K562 (cell line): Measurements from ENCODE around the gene STUB1. TPM values are rescaled to one million over a fixed set of nuclear protein-coding genes. Genes with fewer than 3 reads are reported as not detected.

Source experiments
- ATAC-seq: fragments of 200-7000 bp; cut with Tn5 transposase; 3 replicates; pipeline ENCODE4 v1.9.1; 2020; ENCODE audit warnings: moderate library complexity
- BruUV-seq: library from RNA; stranded (reverse); fragments of 400-500 nt; replicated peaks from 2 replicates; lab custom pipeline; 2021; lab: Mats Ljungman, UMichigan
- CTCF ChIA-PET: fragments of 300-600 bp; formaldehyde crosslinking; extraction: SDS; loops from one replicate; lab custom pipeline; 2021; ENCODE audit warnings: low intra/inter-chr PET ratio; lab: Yijun Ruan, JAX
- POLR2A ChIA-PET: fragments of 300-600, 350-650 bp; sonication (Branson Sonifier 250); formaldehyde crosslinking; extraction: SDS; loops from one replicate; lab custom pipeline; 2021; ENCODE audit warnings: antibody characterized with exemption, inconsistent platforms; lab: Yijun Ruan, JAX
- DNase-seq, 4 experiments: peaks; one replicate each; pipeline versions ENCODE4 v3.0.0 to v3.0.0-alpha.2; 2011 to 2018; ENCODE audit warnings: low spot score in 3 of 4, mixed read lengths in 3 of 4; ENCODE audit errors: extremely low read depth in 1 of 4
- FAIRE-seq: peaks from 2 replicates; lab custom pipeline; 2011; peaks lifted over from hg19 to GRCh38; lab: Jason Lieb, UNC
- H2AFZ ChIP-seq: 2 replicates; pipeline ENCODE4 v1.6.0; 2011; ENCODE audit warnings: low read depth, low read length, control low read depth, inconsistent platforms
- H3K27ac ChIP-seq: fragments of 200-600 bp; 3 replicates; pipeline ENCODE4 v1.8.0; 2011; ENCODE audit warnings: low read depth, mild to moderate bottlenecking, control low read depth, inconsistent platforms, low read length, moderate library complexity, mixed read lengths; ENCODE audit errors: extremely low read depth
- H3K27me3 ChIP-seq, 2 experiments: fragments of 300-600 bp in 1 of 2; 2 replicates in 1 of 2; 3 replicates in 1 of 2; pipeline versions ENCODE4 v1.6.0 to v1.8.0; 2011; ENCODE audit warnings: inconsistent platforms in 2 of 2, low read length in 2 of 2, mild to moderate bottlenecking in 1 of 2, mixed read lengths in 1 of 2, moderate library complexity in 1 of 2; ENCODE audit not compliant: control insufficient read depth in 2 of 2, insufficient read depth in 2 of 2
- H3K36me3 ChIP-seq: fragments of 300-600 bp; 3 replicates; pipeline ENCODE4 v1.8.0; 2011; ENCODE audit warnings: mild to moderate bottlenecking, low read length, inconsistent platforms; ENCODE audit not compliant: control insufficient read depth, insufficient read depth
- H3K4me1 ChIP-seq, 2 experiments: fragments of 200-600 bp in 1 of 2; replicated peaks in 1 of 2; 2 replicates in 1 of 2; 3 replicates in 1 of 2; pipeline versions ENCODE4 v1.5.1 to v1.8.0; 2011; ENCODE audit warnings: inconsistent platforms in 2 of 2, low read length in 2 of 2, mild to moderate bottlenecking in 1 of 2, mixed read lengths in 1 of 2, moderate library complexity in 1 of 2; ENCODE audit not compliant: control insufficient read depth in 2 of 2, insufficient read depth in 2 of 2
- H3K4me2 ChIP-seq: 2 replicates; pipeline ENCODE4 v1.6.1; 2011; ENCODE audit warnings: low read length, control low read depth, inconsistent platforms, mixed read lengths; ENCODE audit not compliant: insufficient read depth
- H3K4me3 ChIP-seq: fragments of 200-600 bp; sonication (generic), shearing (Covaris generic); 2 replicates; pipeline ENCODE4 v1.5.1; 2016; ENCODE audit warnings: control low read depth, inconsistent platforms
- H3K79me2 ChIP-seq: fragments of 200-600 bp; 3 replicates; pipeline ENCODE4 v1.8.0; 2011; ENCODE audit warnings: low read length, inconsistent platforms; ENCODE audit not compliant: control insufficient read depth, insufficient read depth
- H3K9ac ChIP-seq, 2 experiments: 2 replicates each; pipeline versions ENCODE4 v1.6.0 to v1.6.1; 2011; ENCODE audit warnings: low read depth in 2 of 2, low read length in 2 of 2, control low read depth in 1 of 2, inconsistent platforms in 1 of 2, mild to moderate bottlenecking in 1 of 2, mixed read lengths in 1 of 2; ENCODE audit not compliant: insufficient read depth in 1 of 2
- H3K9me1 ChIP-seq: one replicate; pipeline ENCODE4 v1.6.0; 2011; ENCODE audit warnings: inconsistent platforms, mild to moderate bottlenecking, low read length, moderate library complexity; ENCODE audit not compliant: control insufficient read depth, insufficient read depth
- H3K9me3 ChIP-seq: replicated peaks from 2 replicates; pipeline ENCODE4 v1.5.1; 2011; ENCODE audit warnings: low read depth, low read length, inconsistent platforms; ENCODE audit not compliant: control insufficient read depth, insufficient read depth
- H4K20me1 ChIP-seq: replicated peaks from 2 replicates; pipeline ENCODE4 v1.6.1; 2011; ENCODE audit warnings: low read length, inconsistent platforms, mixed read lengths; ENCODE audit not compliant: control insufficient read depth, insufficient read depth
- CC2D1A ChIP-seq: fragments of 450-650 bp; IDR thresholded peaks from 2 replicates; pipeline ENCODE4 v1.6.1; 2017; ENCODE audit warnings: mild to moderate bottlenecking
- ETV1 ChIP-seq: fragments of 450-650 bp; conservative IDR thresholded peaks from 2 replicates; pipeline ENCODE4 v1.6.1; 2016; ENCODE audit warnings: missing genetic modification characterization, control low read depth, low read depth, missing compliant biosample characterization
- FOXA3 ChIP-seq, 2 experiments: fragments of 450-650 bp in 1 of 2; sonication (generic) in 1 of 2; formaldehyde crosslinking; IDR thresholded peaks in 1 of 2; conservative IDR thresholded peaks in 1 of 2; 2 replicates each; pipeline versions ENCODE4 v1.4.0 to v1.8.0; 2020 to 2022; ENCODE audit warnings: mild to moderate bottlenecking in 2 of 2, missing genetic modification reagents in 1 of 2
- GATAD2A ChIP-seq: fragments of 450-650 bp; IDR thresholded peaks from 2 replicates; pipeline ENCODE4 v1.6.1; 2017
- ILF3 ChIP-seq: fragments of 450-650 bp; IDR thresholded peaks from 2 replicates; pipeline ENCODE4 v1.6.1; 2018; ENCODE audit warnings: antibody characterized with exemption, mild to moderate bottlenecking, moderate library complexity, borderline replicate concordance
- KAT8 ChIP-seq: fragments of 450-650 bp; IDR thresholded peaks from 2 replicates; pipeline ENCODE4 v1.6.1; 2016; ENCODE audit warnings: low read depth, mild to moderate bottlenecking
- PYGO2 ChIP-seq: fragments of 450-650 bp; IDR thresholded peaks from 2 replicates; pipeline ENCODE4 v1.6.1; 2016; ENCODE audit warnings: mild to moderate bottlenecking, missing genetic modification characterization, moderate library complexity, missing compliant biosample characterization
- RHOXF2B ChIP-seq: fragments of 250-450 bp; sonication (Bioruptor Pico); conservative IDR thresholded peaks from 2 replicates; pipeline ENCODE4 v1.5.1; 2021
- SIX5 ChIP-seq, 2 experiments: IDR thresholded peaks; 2 replicates each; pipeline ENCODE4 v1.6.1; 2011; ENCODE audit warnings: low read length in 2 of 2, borderline replicate concordance in 1 of 2, low read depth in 1 of 2, mild to moderate bottlenecking in 1 of 2, moderate library complexity in 1 of 2; ENCODE audit not compliant: insufficient read depth in 1 of 2
- SMARCA4 ChIP-seq: fragments of 450-650 bp; IDR thresholded peaks from 2 replicates; pipeline ENCODE4 v1.6.1; 2016
- SNAPC5 ChIP-seq: fragments of 250-450 bp; sonication (Bioruptor Pico); IDR thresholded peaks from 2 replicates; pipeline ENCODE4 v1.8.0; 2021; ENCODE audit warnings: moderate library complexity, mild to moderate bottlenecking, inconsistent platforms
- STAG1 ChIP-seq: sonication (generic); formaldehyde crosslinking; IDR thresholded peaks from 2 replicates; pipeline ENCODE4 v1.5.0; 2020; ENCODE audit warnings: missing genetic modification reagents, borderline replicate concordance
- TCF3 ChIP-seq: sonication (generic); formaldehyde crosslinking; IDR thresholded peaks from 2 replicates; pipeline ENCODE4 v1.4.0; 2020; ENCODE audit warnings: mild to moderate bottlenecking, missing genetic modification reagents
- TOE1 ChIP-seq, 2 experiments: fragments of 450-650 bp in 1 of 2; sonication (generic) in 1 of 2; formaldehyde crosslinking in 1 of 2; IDR thresholded peaks; 2 replicates each; pipeline versions ENCODE4 v1.7.1 to v1.8.0; 2016 to 2022; ENCODE audit warnings: borderline replicate concordance in 2 of 2, mild to moderate bottlenecking in 2 of 2, antibody characterized with exemption in 1 of 2, inconsistent platforms in 1 of 2, low read depth in 1 of 2, missing genetic modification reagents in 1 of 2, moderate library complexity in 1 of 2
- USF2 ChIP-seq: sonication (generic); formaldehyde crosslinking; IDR thresholded peaks from 2 replicates; pipeline ENCODE4 v1.5.0; 2020; ENCODE audit warnings: missing genetic modification reagents
- ZBTB26 ChIP-seq: fragments of 450-650 bp; formaldehyde crosslinking; IDR thresholded peaks from 2 replicates; pipeline ENCODE4 v1.4.0; 2022; ENCODE audit warnings: missing genetic modification characterization
- ZNF3 ChIP-seq: fragments of 250-450 bp; sonication (Bioruptor Pico); IDR thresholded peaks from 2 replicates; pipeline ENCODE4 v1.5.0; 2021; ENCODE audit warnings: mild to moderate bottlenecking, moderate library complexity
- ZNF644 ChIP-seq: fragments of 200-800 bp; sonication (Bioruptor generic); IDR thresholded peaks from 2 replicates; pipeline ENCODE4 v1.6.1; 2016; ENCODE audit warnings: low read depth, missing genetic modification characterization, missing compliant biosample characterization
- ZNF76 ChIP-seq: fragments of 250-450 bp; sonication (Bioruptor Pico); IDR thresholded peaks from 2 replicates; pipeline ENCODE4 v1.4.0; 2020; ENCODE audit warnings: mild to moderate bottlenecking, moderate library complexity, borderline replicate concordance
- WGBS: fragments of 100-300 bp; shearing (Covaris generic); methylation state at CpG from one replicate; pipeline ENCODE4 v1.1.6; 2016; ENCODE audit warnings: low coverage, mixed read lengths; ENCODE audit not compliant: insufficient coverage; ENCODE audit errors: missing lambda C conversion rate; 5-methylcytosine and 5-hydroxymethylcytosine counted together
- in situ Hi-C: fragments of 300-500 bp; cut with MboI; formaldehyde crosslinking; loops from 4 replicates; pipeline ENCODE4 v1.15.0; 2018; ENCODE audit warnings: inconsistent platforms, mixed read lengths
- intact Hi-C: fragments of 100-400 bp; cut with micrococcal nuclease; formaldehyde crosslinking; loops from 2 replicates; pipeline ENCODE4 v1.14.2; 2022
- polyA plus RNA-seq, 8 experiments: library from polyadenylated mRNA; depleted of rRNA in 4 of 8; stranded (reverse) in 5 of 8; unstranded in 3 of 8; fragments of >200 nt; fragmentation: Nextera tagmentation in 2 of 8; fragmentation: Illumina TruSeq in 1 of 8; extraction: Ambion mirVana in 2 of 8; extraction: Trizol in 1 of 8; gene quantifications; 2 replicates each; pipeline versions ENCODE4 v1.2.1 to v1.2.3, GENCODE V29; 2011 to 2014; ENCODE audit warnings: inconsistent platforms in 1 of 8, missing spikeins in 1 of 8
- total RNA-seq, 7 experiments: library from RNA; depleted of rRNA in 6 of 7; stranded (reverse); fragments of >200 nt in 6 of 7; fragmentation: Illumina TruSeq in 2 of 7; extraction: Trizol in 2 of 7; gene quantifications; 2 replicates each; pipeline versions ENCODE4 v1.2.1 to v1.2.3, GENCODE V29; 2011 to 2021; ENCODE audit warnings: low replicate concordance in 1 of 7

STUB1 gene
- total and polyA plus RNA-seq, 9 of the 15 experiments (the other 6 are each of a cell fraction or from before 2014, with no cell fraction given), result 10.6 to 251 (median 152) TPM

GRCh38 chr16:636206-637080, 43.8 kb upstream of the STUB1 start, which contains the start of gene METTL26:
Gene METTL26 (minus strand): TSS chr16:636305. CDS start chr16:636290, 15 bp downstream.
- Histone ChIP-seq H4K20me1 (no peaks in the 10 kb centered on the region), H3K9ac (peak within 1 kb of the TSS; percentile 87 to 99), H3K36me3 (peaks cover 25% of the 10 kb centered on the region; the same call in 1 of the 3 replicates), H3K27ac (peak within 1 kb of the TSS; percentile 93), H3K27me3 (no peaks in the 10 kb centered on the region), H3K4me2 (peak within 1 kb of the TSS; percentile 92), H3K4me3 (peak within 1 kb of the TSS; percentile 87), H2AFZ (peak within 1 kb of the TSS; percentile 97), H3K9me3 (no peaks in the 10 kb centered on the region), H3K4me1 (peaks cover 14 to 83% of the 10 kb centered on the region in 2 experiments; a peak in 4 of 5 replicates), H3K9me1 (no peaks in the 10 kb centered on the region), H3K79me2 (peaks cover 29% of the 10 kb centered on the region)
- intact Hi-C loops (loop anchor here (2.0 to 5.0 kb wide), 2 partner anchors 14 to 41 kb away; partner anchors contain the start of gene RHBDL1), in situ Hi-C loops (no loop called here)
- DNase-seq, result peak; percentile 78 to 97 (median 86)
- BruUV-seq, result no TSS peak
- POLR2A ChIA-PET, result interaction anchor here (0.6 to 2.2 kb wide), 19 partner anchors 9 to 1042 kb away, joined by 3 to 8 read pairs (median 3); partner anchors contain the start of genes NHLRC4 and RHOT2
- ATAC-seq, result peak; percentile 87
- under 1% methylated on average over 90 of the region's 91 CpGs for WGBS
- CTCF ChIA-PET, result interaction anchor here (1.8 kb wide), 1 partner anchor 31 kb away, joined by 7 read pairs; the partner anchor contains the start of gene RHOT2
- FAIRE-seq, result peak; percentile 94
- peak; percentile 71; the same call in 1 of the 2 replicates for TF ChIP-seq ZNF76 (CRISPR knock-in tag)
- no peak for TF ChIP-seq SNAPC5 (CRISPR knock-in tag)
- no peak for TF ChIP-seq CC2D1A
- TF ChIP-seq TOE1 (IDR thresholded peaks at IDR 0.05; ENCODE audit: borderline replicate concordance), result peak; percentile 90
- 0 out of 2 replicates have a peak, but pooled peaks have one; percentile 8 for TF ChIP-seq TOE1 (CRISPR knock-in tag; IDR thresholded peaks at IDR 0.05; ENCODE audit: borderline replicate concordance, low read depth)
- no peak for TF ChIP-seq ZBTB26 (CRISPR knock-in tag)
- no peak for TF ChIP-seq SMARCA4
- no peak; the same call in 1 of the 2 replicates for TF ChIP-seq USF2 (CRISPR knock-in tag)
- peak; percentile 88 for TF ChIP-seq ZNF644 (tag)
- no peak for TF ChIP-seq RHOXF2B
- TF ChIP-seq KAT8, result no peak
- TF ChIP-seq GATAD2A, result no peak
- no peak for TF ChIP-seq FOXA3 (CRISPR knock-in tag; conservative IDR thresholded peaks at IDR 0.05 in 1 of 2, IDR thresholded peaks at IDR 0.05 in 1 of 2)
- TF ChIP-seq ETV1, result no peak
- no peak for TF ChIP-seq ZNF3 (CRISPR knock-in tag)
- no peak for TF ChIP-seq STAG1 (CRISPR knock-in tag)
- TF ChIP-seq PYGO2 (tag), result no peak
- TF ChIP-seq TCF3 (CRISPR knock-in tag), result peak; percentile 31; the same call in 1 of the 2 replicates
- peak; percentile 81 to 86 for TF ChIP-seq SIX5 (IDR thresholded peaks at IDR 0.05; ENCODE audit: borderline replicate concordance in 1 of 2, insufficient read depth in 1 of 2, low read depth in 1 of 2, low read length in 2 of 2)
- TF ChIP-seq ILF3, result peak; percentile 75; the same call in 1 of the 2 replicates
